ENCODE results near the gene ZNF816. TPM values are rescaled to one million over a fixed set of nuclear protein-coding genes. Genes with fewer than 3 reads are reported as not detected.
"Not testable (repeated sequence)": the region's sequence is repeated elsewhere in the genome, so short reads cannot be mapped to it uniquely, and the experiment has no call there.

The ZNF816 gene
- total RNA-seq, 1 experiment from 2014 or later = 5.4 TPM

DNA sequence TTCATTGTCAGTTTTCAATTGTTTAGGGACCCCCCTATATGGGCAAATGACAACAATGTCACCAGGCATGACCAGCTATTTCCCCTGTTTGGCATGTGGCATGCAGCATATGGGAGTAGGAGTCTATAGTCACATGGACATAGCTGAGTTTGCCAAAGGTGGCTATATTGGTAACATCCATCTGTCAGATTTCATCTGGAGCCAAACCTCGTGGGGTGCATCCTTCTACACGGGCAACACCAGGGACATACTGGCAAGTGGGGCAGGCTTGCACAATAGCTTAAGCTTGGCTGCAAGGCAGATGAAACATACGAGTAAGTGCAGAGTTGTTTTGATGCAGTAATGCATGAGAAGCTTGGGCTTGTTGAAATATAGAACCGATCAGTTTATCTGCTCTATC is 24.5 kb upstream of the ZNF816 start:
- no peak for TF ChIP-seq CTCF (IDR thresholded peaks at IDR 0.05; ENCODE audit: unreplicated experiment)
- peaks cover 36% of the 10 kb centered on the region for H3K9me3 Mint-ChIP-seq (ENCODE audit: unreplicated experiment)
- ChIA-PET CTCF (no interaction called here), POLR2A (interaction anchor here (1.3 kb wide), 1 partner anchor 10 kb away, joined by 3 read pairs; no protein-coding TSS in a partner anchor)
- no peaks in the 10 kb centered on the region for H3K27me3 Mint-ChIP-seq (ENCODE audit: insufficient read depth, unreplicated experiment)
- H3K27ac Mint-ChIP-seq (ENCODE audit: low read depth, unreplicated experiment) = no peak overlapping the region
- DNase-seq (ENCODE audit: unreplicated experiment) = no peak
- H3K36me3 Mint-ChIP-seq (ENCODE audit: insufficient read depth, unreplicated experiment) = no peaks in the 10 kb centered on the region
- no TSS peak for BruUV-seq (replicated peaks)
- H3K4me1 Mint-ChIP-seq (ENCODE audit: insufficient read depth, unreplicated experiment) = peaks cover 6% of the 10 kb centered on the region
- no peak overlapping the region for H3K4me3 Mint-ChIP-seq (ENCODE audit: unreplicated experiment)
- intact Hi-C loops (cut with micrococcal nuclease) = no loop called here

- H3K27ac Mint-ChIP-seq (ENCODE audit: low read depth, unreplicated experiment); BruUV-seq (replicated peaks); H3K36me3 Mint-ChIP-seq (ENCODE audit: insufficient read depth, unreplicated experiment); H3K4me1 Mint-ChIP-seq (ENCODE audit: insufficient read depth, unreplicated experiment); H3K27me3 Mint-ChIP-seq (ENCODE audit: insufficient read depth, unreplicated experiment); POLR2A ChIA-PET; CTCF ChIA-PET; intact Hi-C loops (cut with micrococcal nuclease); H3K4me3 Mint-ChIP-seq (ENCODE audit: unreplicated experiment); DNase-seq (ENCODE audit: unreplicated experiment): not testable (repeated sequence)
- H3K9me3 Mint-ChIP-seq (ENCODE audit: unreplicated experiment) = peaks cover 45% of the 10 kb centered on the region
These were observed 20.5 kb upstream of the ZNF816 start for GRCh38 chr19:52983167-52983566.

- no peak overlapping the region for H3K27ac Mint-ChIP-seq (ENCODE audit: low read depth, unreplicated experiment)
- ChIA-PET CTCF (no interaction called here), POLR2A (no interaction called here)
- DNase-seq (ENCODE audit: unreplicated experiment) = no peak
- H3K4me3 Mint-ChIP-seq (ENCODE audit: unreplicated experiment) = no peak overlapping the region
- TF ChIP-seq CTCF (IDR thresholded peaks at IDR 0.05; ENCODE audit: unreplicated experiment) = no peak
- no TSS peak for BruUV-seq (replicated peaks)
- H3K36me3 Mint-ChIP-seq (ENCODE audit: insufficient read depth, unreplicated experiment) = no peaks in the 10 kb centered on the region
- peaks cover 32% of the 10 kb centered on the region for H3K9me3 Mint-ChIP-seq (ENCODE audit: unreplicated experiment)
- intact Hi-C loops (cut with micrococcal nuclease) = no loop called here
- H3K27me3 Mint-ChIP-seq (ENCODE audit: insufficient read depth, unreplicated experiment) = no peaks in the 10 kb centered on the region
- no peaks in the 10 kb centered on the region for H3K4me1 Mint-ChIP-seq (ENCODE audit: insufficient read depth, unreplicated experiment)
These were observed 18.6 kb upstream of the ZNF816 start for GRCh38 chr19:52981329-52981728.

DNA sequence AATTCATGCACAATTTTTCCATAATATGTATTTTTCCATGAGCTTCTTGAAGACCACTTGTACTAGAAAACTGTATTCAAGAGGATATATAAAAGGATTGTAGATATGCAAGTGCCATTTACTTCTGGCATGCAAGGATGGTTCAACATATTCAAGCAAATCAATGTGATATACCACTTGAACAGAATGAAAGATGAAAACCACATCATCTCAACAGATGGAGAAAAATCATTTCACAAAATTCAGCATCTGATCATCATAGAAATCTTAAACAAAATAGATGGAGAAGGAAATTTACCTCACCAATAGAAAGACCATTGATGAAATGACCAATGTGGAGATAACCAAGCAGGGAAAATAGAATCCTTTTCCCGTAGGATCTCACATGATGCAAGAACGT is 5.1 kb upstream of the ZNF816 start:
- Mint-ChIP-seq H3K9me3 (ENCODE audit: unreplicated experiment) (peaks cover 10% of the 10 kb centered on the region), H3K36me3 (ENCODE audit: insufficient read depth, unreplicated experiment) (no peaks in the 10 kb centered on the region), H3K27ac (ENCODE audit: low read depth, unreplicated experiment) (no peak overlapping the region), H3K27me3 (ENCODE audit: insufficient read depth, unreplicated experiment) (no peaks in the 10 kb centered on the region), H3K4me1 (ENCODE audit: insufficient read depth, unreplicated experiment) (no peaks in the 10 kb centered on the region), H3K4me3 (ENCODE audit: unreplicated experiment) (no peak overlapping the region)
- CTCF ChIA-PET = no interaction called here
- intact Hi-C loops (cut with micrococcal nuclease) = no loop called here
- no TSS peak for BruUV-seq (replicated peaks)
- TF ChIP-seq CTCF (IDR thresholded peaks at IDR 0.05; ENCODE audit: unreplicated experiment) = no peak
- POLR2A ChIA-PET = no interaction called here
- DNase-seq (ENCODE audit: unreplicated experiment) = no peak

DNA sequence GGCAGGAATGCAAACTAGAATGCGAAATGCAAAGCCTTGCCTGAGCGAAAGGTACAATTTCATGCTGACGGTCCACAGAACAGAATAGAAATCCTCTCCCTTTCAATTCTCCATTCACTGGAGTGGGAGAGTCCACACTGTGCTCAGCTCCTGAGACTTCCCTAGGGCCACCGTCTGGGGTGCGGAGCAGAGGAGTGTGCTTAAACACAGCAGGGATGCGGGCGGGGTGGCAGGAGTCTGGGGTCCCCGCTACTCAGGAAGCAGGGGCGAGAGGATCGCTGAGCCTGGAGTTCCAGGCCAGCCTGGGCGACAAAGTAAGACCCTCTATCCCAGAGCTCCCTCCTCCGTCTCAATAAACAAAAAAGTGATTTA is 552 bp upstream of the ZNF816 start:
- ChIA-PET POLR2A (interaction anchor here (1.5 to 2.4 kb wide), 4 partner anchors 39 to 139 kb away, joined by 3 to 22 read pairs (median 4); no protein-coding TSS in a partner anchor), CTCF (no interaction called here)
- H3K36me3 Mint-ChIP-seq (ENCODE audit: insufficient read depth, unreplicated experiment) = no peaks in the 10 kb centered on the region
- intact Hi-C loops (cut with micrococcal nuclease) = loop anchor here (2.0 to 5.0 kb wide), 3 partner anchors 20 to 139 kb away; partner anchors contain the start of genes ZNF160 and ZNF888
- H3K9me3 Mint-ChIP-seq (ENCODE audit: unreplicated experiment) = no peaks in the 10 kb centered on the region
- H3K4me3 Mint-ChIP-seq (ENCODE audit: unreplicated experiment) = peak overlapping the region; percentile 95
- BruUV-seq (replicated peaks) = no TSS peak
- no peak for TF ChIP-seq CTCF (IDR thresholded peaks at IDR 0.05; ENCODE audit: unreplicated experiment)
- no peaks in the 10 kb centered on the region for H3K4me1 Mint-ChIP-seq (ENCODE audit: insufficient read depth, unreplicated experiment)
- H3K27me3 Mint-ChIP-seq (ENCODE audit: insufficient read depth, unreplicated experiment) = no peaks in the 10 kb centered on the region
- peak overlapping the region; percentile 87 for H3K27ac Mint-ChIP-seq (ENCODE audit: low read depth, unreplicated experiment)
- DNase-seq (ENCODE audit: unreplicated experiment) = no peak
